SK-MEL-5 (cell line): ENCODE results near the gene ZSWIM8. TPM values are rescaled to one million over a fixed set of nuclear protein-coding genes. Genes with fewer than 3 reads are reported as not detected.
"Not testable (repeated sequence)": the region's sequence is repeated elsewhere in the genome, so short reads cannot be mapped to it uniquely, and the experiment has no call there.

ENCODE experiments used
- DNase-seq: peaks from one replicate; pipeline ENCODE4 v3.0.0-alpha.2; 2016; ENCODE audit warnings: low read depth, low spot score
- in situ Hi-C: cut with HindIII; loops from 2 replicates; pipeline ENCODE4 v1.10.0; 2016; ENCODE audit warnings: low sequenced_read_pairs, high pct_unique_total_duplicates, low pct_unique_long_range_greater_than_20kb
- total RNA-seq: library from RNA; depleted of rRNA; stranded (reverse); fragments of >200 nt; shearing (Covaris generic); gene quantifications from 2 replicates; pipeline ENCODE4 v1.2.3, GENCODE V29; 2014

Gene ZSWIM8
- total RNA-seq, 1 experiment from 2014 or later, result 44.7 TPM

- in situ Hi-C loops, result no loop called here
- DNase-seq, result no peak
Measured at GRCh38 chr10:73768881-73769280, 16.5 kb upstream of the ZSWIM8 start.

DNA sequence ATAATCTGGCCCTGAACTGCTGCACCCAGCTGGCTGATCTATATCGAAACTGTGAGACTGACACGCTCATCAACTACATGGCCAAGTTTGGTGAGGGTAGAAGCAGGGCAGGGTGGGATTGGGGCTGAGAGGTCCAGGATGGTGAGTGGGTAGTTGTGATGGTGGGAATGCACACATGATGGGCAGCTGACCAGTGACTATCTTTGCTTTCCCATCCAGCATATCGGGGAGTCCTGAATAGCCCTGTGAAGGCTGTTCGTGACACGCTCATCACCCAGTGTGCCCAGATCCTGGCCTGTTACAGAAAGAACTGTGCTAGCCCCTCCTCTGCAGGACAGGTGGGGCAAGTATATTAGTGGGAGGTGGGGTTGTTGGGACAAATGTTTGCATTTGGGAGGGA is 16.0 kb upstream of the ZSWIM8 start:
- DNase-seq, result no peak
- in situ Hi-C loops, result no loop called here

- in situ Hi-C loops, result no loop called here
- peak; percentile 71 for DNase-seq
Measured at GRCh38 chr10:73771722-73772280, 13.6 kb upstream of the ZSWIM8 start.

- in situ Hi-C loops, result no loop called here
- DNase-seq, result peak; percentile 68
Measured at GRCh38 chr10:73772281-73773151, 12.9 kb upstream of the ZSWIM8 start.

DNA sequence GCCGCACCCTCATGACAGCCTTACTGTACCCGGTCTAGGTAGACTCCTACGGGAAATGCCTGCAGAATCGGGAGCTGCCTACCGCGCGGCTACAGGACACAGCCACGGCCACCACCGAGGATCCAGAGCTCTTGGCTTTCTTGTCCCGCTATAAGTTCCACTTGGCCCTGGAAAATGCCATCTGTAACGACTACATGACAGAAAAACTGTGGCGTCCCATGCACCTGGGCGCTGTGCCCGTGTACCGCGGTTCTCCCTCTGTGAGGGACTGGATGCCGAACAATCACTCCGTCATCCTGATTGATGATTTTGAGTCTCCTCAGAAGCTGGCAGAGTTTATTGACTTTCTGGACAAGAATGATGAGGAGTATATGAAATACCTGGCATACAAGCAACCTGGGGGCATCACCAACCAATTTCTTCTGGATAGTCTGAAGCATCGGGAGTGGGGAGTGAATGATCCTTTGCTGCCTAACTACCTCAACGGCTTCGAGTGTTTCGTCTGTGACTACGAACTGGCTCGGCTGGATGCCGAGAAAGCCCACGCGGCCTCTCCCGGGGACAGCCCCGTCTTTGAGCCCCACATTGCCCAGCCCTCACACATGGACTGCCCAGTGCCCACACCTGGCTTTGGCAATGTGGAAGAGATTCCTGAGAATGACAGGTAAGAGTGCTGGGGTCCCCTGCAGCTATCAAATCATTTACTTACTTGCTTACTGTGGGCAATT is 12.1 kb upstream of the ZSWIM8 start:
- in situ Hi-C loops, result no loop called here
- DNase-seq, result no peak

DNA sequence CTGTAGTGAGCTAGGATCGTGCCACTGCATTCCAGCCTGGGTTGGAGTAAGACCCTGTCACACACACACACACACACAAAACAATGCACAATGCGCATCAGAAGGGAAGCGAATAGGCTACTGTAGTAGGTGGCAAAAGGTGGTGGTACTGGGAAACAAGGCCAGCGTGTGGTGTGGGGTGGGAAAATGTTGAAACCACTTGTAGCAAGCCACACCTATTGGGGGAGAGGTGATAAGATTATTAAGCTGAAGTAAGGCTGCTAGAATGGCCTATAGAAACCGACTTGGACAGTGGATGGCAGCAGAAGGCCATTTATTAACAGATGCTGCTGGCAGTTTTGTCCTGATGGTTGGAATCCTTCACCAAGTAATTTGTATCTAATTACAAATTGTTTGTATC is 10.8 kb upstream of the ZSWIM8 start:
- in situ Hi-C loops, result no loop called here
- DNase-seq, result peak; percentile 25

GRCh38 chr10:73779018-73779417 is 6.4 kb upstream of the ZSWIM8 start:
- in situ Hi-C loops, result no loop called here
- DNase-seq, result no peak

DNA sequence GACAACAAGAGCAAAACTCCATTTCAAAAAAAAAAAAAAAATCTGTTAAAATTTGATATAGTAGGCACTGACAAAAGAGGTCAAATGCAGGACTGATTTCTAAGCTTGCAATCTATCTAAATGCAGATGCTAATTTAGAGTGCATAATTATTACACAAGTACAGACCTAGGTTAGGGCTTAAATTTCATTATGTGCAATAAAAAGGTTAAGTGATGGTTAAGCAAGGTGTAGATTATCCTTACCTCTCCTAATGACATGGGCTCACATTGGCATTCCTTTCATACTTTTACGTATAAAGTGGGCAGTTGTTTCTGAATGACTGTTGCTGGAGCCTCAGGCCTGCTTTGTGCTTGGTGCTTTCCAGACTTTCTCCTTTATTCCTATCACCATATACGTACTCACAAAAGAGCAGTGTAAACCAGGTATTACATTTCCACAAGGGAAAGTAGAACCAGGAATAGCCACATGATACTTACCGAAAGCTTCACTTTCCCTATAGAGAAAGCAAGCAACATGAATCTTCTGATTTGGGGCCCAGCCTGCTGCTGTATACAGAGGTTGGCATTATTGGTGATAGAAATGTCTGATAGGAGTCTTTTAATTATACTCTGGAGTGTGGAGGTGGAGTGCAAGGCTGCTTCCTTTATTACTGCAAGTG is 5.7 kb upstream of the ZSWIM8 start:
- no peak for DNase-seq
- in situ Hi-C loops, result no loop called here

GRCh38 chr10:73780301-73780700 is 5.1 kb upstream of the ZSWIM8 start:
- in situ Hi-C loops, result no loop called here
- no peak for DNase-seq

- in situ Hi-C loops, result no loop called here
- no peak for DNase-seq
Measured at GRCh38 chr10:73780966-73781365, 4.4 kb upstream of the ZSWIM8 start.

- no peak for DNase-seq
- in situ Hi-C loops, result no loop called here
Measured at GRCh38 chr10:73781548-73781878, 3.9 kb upstream of the ZSWIM8 start.

- in situ Hi-C loops, result no loop called here
- DNase-seq, result peak; percentile 74
Measured at GRCh38 chr10:73781879-73782748, 3.3 kb upstream of the ZSWIM8 start, which contains the start of gene CHCHD1. CHCHD1 (plus strand) TSS chr10:73782048; CDS start chr10:73782076, 28 bp downstream.

- DNase-seq, result no peak
- in situ Hi-C loops, result no loop called here
Measured at GRCh38 chr10:73782749-73783085, 2.7 kb upstream of the ZSWIM8 start.

- no peak for DNase-seq
- in situ Hi-C loops, result no loop called here
Measured at GRCh38 chr10:73785721-73786511, 510 bp downstream of the ZSWIM8 start.

GRCh38 chr10:73786512-73786885 is 1.1 kb downstream of the ZSWIM8 start:
- in situ Hi-C loops, result no loop called here
- no peak for DNase-seq

DNA sequence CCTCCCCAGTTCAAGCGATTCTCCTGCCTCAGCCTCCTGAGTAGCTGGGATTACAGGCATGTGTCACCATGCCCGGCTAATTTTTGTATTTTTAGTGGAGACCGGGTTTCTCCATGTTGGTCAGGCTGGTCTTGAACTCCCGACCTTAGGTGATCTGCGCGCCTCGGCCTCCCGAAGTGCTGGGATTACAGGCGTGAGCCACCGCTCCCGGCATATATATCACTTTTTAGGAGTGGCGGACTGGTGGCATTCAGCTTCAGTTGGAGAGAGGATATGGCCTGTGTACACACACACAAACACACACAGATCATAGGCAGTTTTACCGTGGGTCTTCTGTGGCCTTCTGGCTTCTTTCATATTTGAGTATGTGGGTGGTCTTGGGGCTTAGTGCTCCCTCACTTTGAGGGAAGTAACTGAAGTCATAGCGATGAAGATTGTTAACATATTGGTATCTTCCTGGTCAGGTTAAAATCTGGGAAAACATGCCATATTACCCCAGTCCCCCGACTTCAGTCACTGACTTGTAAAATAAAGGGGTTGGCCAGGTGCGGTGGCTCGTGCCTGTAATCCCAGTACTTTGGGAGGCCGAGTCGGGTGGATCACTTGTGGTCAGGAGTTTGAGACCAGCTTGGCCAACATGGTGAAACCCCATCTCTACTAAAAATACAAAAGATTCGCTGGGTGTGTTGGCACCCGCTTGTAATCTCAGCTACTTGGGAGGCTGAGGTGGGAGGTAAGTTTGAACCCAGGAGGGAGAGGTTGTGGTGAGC is 1.8 kb downstream of the ZSWIM8 start:
- DNase-seq, in situ Hi-C loops: not testable (repeated sequence)
